Lower lobe of right lung (tissue), 2 donors: ENCODE data around the gene TJAP1. TPM values are rescaled to one million over a fixed set of nuclear protein-coding genes. Genes with fewer than 3 reads are reported as not detected.

Experiments used
- ATAC-seq, 2 donors: fragments of 200-7000 bp; cut with Tn5 transposase; one replicate each; pipeline ENCODE4 v1.9.1; 2020 to 2022; ENCODE audit warnings: mild to moderate bottlenecking in 2 of 2, moderate library complexity in 2 of 2
- DNase-seq: peaks from one replicate; pipeline ENCODE4 v3.0.0-alpha.2; 2020
- H3K27ac ChIP-seq: fragments of 200-600 bp; one replicate; pipeline ENCODE4 v1.8.0; 2022
- H3K27me3 ChIP-seq: fragments of 200-600 bp; one replicate; pipeline ENCODE4 v1.8.0; 2022; ENCODE audit warnings: low read depth
- H3K36me3 ChIP-seq: fragments of 200-600 bp; one replicate; pipeline ENCODE4 v1.8.0; 2022; ENCODE audit warnings: mild to moderate bottlenecking
- H3K4me1 ChIP-seq: fragments of 200-600 bp; one replicate; pipeline ENCODE4 v1.8.0; 2022
- H3K4me3 ChIP-seq: fragments of 200-600 bp; one replicate; pipeline ENCODE4 v1.8.0; 2022; ENCODE audit warnings: mild to moderate bottlenecking
- H3K9me3 ChIP-seq: fragments of 200-600 bp; one replicate; pipeline ENCODE4 v1.8.0; 2022
- CTCF ChIP-seq: fragments of 200-600 bp; IDR thresholded peaks from one replicate; pipeline ENCODE4 v1.8.0; 2022; ENCODE audit warnings: antibody characterized with exemption, mild to moderate bottlenecking
- intact Hi-C: fragments of 100-400 bp; cut with DNase I; formaldehyde crosslinking; loops from one replicate; pipeline ENCODE4 v1.11.0; 2022
- total RNA-seq: library from RNA; stranded (reverse); fragmentation: NEBNext Ultra II Directional; extraction: Animal tissue kit (Norgen Biotek cat#: 25700); gene quantifications from one replicate; pipeline ENCODE4 v1.2.1, GENCODE V29; 2021
- donor health status: DM: no; HTN: yes; CAD: no; lungs with severe emphysema.

Gene TJAP1
- total RNA-seq, 1 donor from 2014 or later: 34.3 TPM

- peaks cover 10% of the 10 kb centered on the region for H3K27me3 ChIP-seq
- TF ChIP-seq CTCF: no peak
- H3K4me1 ChIP-seq: peaks cover 8% of the 10 kb centered on the region
- no peak for DNase-seq
- H3K4me3 ChIP-seq: no peak overlapping the region
- H3K9me3 ChIP-seq: no peaks in the 10 kb centered on the region
- no peak for ATAC-seq
- H3K36me3 ChIP-seq: peaks cover 75% of the 10 kb centered on the region
- H3K27ac ChIP-seq: no peak overlapping the region
- intact Hi-C loops: no loop called here
Measured at GRCh38 chr6:43450699-43451131, 26.7 kb upstream of the TJAP1 start.

DNA sequence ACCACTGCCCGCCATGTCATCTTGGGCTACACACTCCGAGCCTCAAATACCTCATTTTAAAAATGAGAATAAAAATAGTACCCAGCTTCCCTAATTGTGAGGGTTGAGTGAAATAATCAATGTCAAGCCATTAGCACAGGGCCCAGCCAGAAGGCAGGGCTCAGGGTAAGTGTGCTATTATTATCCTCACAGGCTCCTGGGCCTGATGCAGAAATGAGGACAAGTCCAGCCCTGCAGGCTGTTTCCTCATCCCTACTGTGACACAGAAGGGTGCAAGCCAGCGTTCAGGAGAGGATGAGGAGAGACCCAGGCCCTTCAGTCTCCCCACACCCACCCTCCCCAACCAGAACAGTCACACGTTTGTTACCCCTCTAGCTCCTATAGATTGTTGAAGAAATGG is 26.0 kb upstream of the TJAP1 start:
- H3K4me3 ChIP-seq: no peak overlapping the region
- H3K27me3 ChIP-seq: peaks cover 15% of the 10 kb centered on the region
- H3K9me3 ChIP-seq: no peaks in the 10 kb centered on the region
- intact Hi-C loops: no loop called here
- DNase-seq (no peak), ATAC-seq (no peak)
- no peak overlapping the region for H3K27ac ChIP-seq
- TF ChIP-seq CTCF: no peak
- peaks cover 69% of the 10 kb centered on the region for H3K36me3 ChIP-seq
- H3K4me1 ChIP-seq: peaks cover 11% of the 10 kb centered on the region

DNA sequence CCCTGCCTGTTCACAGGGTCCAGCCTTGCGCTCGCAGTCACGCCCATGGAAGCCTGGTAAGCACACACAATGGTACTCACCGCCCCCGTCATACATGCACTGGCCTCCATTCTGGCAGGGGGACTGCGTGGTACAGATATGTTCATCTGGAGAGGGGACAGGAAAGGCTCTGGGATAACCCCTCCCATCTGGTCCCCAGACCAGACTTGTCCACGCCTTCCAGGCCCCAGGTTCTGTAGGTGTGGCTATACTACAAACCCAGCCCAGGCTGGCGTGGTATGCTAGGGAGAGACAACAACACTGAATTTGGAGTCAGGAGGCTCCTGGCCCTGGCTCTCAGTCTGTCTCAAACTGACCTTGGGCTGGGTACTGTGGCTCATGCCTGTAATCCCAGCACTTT is 25.4 kb upstream of the TJAP1 start:
- peaks cover 11% of the 10 kb centered on the region for H3K4me1 ChIP-seq
- intact Hi-C loops: no loop called here
- H3K36me3 ChIP-seq: peaks cover 64% of the 10 kb centered on the region
- ATAC-seq (no peak), DNase-seq (no peak)
- no peak overlapping the region for H3K4me3 ChIP-seq
- H3K9me3 ChIP-seq: no peaks in the 10 kb centered on the region
- H3K27me3 ChIP-seq: peaks cover 21% of the 10 kb centered on the region
- TF ChIP-seq CTCF: no peak
- no peak overlapping the region for H3K27ac ChIP-seq

DNA sequence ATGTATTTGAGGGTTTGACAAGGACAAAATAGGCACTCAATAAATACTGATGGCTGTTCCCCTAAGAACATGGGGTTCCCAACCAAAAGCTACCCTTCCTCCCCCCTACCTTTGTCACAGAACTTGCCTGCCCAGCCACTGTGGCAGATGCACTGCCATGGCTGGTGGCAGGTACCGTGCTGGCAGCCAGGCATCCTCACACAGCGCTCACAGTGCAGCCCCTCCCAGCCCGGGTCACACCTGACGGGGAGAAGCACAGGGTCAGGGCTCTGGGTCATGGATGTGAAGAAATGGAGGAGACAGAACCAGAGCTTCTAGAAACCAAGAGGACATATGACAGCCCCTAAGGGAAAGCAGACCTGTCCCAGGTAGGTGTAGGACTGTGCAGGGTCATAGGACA is 24.5 kb upstream of the TJAP1 start:
- intact Hi-C loops: no loop called here
- Histone ChIP-seq H3K27ac (no peak overlapping the region), H3K9me3 (no peaks in the 10 kb centered on the region), H3K27me3 (peaks cover 29% of the 10 kb centered on the region), H3K4me1 (peaks cover 11% of the 10 kb centered on the region), H3K36me3 (peaks cover 54% of the 10 kb centered on the region), H3K4me3 (no peak overlapping the region)
- no peak for DNase-seq
- ATAC-seq: no peak
- TF ChIP-seq CTCF: no peak

DNA sequence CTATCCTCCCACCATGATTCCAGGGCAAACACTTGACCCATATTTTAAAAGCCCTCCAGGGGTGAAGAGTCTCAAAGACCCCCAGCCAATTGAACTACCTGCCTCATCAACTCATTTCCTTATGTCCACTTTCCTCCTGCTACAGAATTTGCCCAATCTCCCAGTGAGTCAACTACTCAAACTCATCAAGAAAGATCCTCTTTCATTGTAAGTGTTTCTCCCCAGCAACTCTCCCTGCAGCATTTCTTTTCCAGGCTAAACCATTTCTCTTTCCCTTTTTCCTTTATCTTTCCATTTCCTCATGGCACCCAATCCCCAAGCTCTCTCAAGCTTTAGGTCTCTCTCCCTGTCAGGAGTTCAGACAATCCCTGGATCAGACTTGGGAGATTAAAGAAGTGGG is 23.5 kb upstream of the TJAP1 start:
- no peak for ATAC-seq
- Histone ChIP-seq H3K36me3 (peaks cover 45% of the 10 kb centered on the region), H3K27me3 (peaks cover 34% of the 10 kb centered on the region), H3K4me1 (peaks cover 11% of the 10 kb centered on the region), H3K27ac (no peak overlapping the region), H3K9me3 (no peaks in the 10 kb centered on the region), H3K4me3 (no peak overlapping the region)
- TF ChIP-seq CTCF: no peak
- DNase-seq: no peak
- intact Hi-C loops: no loop called here

DNA sequence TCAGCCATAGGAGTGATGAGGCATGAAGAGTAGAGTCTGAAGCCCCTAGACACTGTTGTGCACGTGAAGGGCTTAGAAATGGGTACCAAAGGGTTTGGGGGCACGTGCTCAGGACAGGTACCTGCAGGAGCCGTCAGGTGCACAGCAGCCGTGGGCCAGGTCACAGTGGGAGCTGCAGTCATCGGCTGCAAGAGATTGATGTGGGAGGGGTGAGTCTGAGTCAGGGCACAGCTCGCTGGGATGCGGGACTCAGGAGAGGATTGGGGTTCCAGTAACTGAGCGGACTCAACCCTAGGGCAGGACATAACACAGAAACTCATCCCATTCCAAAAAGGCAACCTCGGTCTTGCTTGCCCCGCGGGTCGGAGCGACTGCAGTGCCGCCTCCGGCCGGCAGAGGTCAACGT is 23.1 kb upstream of the TJAP1 start:
- TF ChIP-seq CTCF: peak; percentile 97
- Histone ChIP-seq H3K36me3 (peaks cover 40% of the 10 kb centered on the region), H3K4me3 (peak overlapping the region; percentile 55), H3K27ac (no peak overlapping the region), H3K4me1 (peaks cover 11% of the 10 kb centered on the region), H3K27me3 (peaks cover 34% of the 10 kb centered on the region), H3K9me3 (no peaks in the 10 kb centered on the region)
- intact Hi-C loops: no loop called here
- ATAC-seq: peak; percentile 2 to 14
- no peak for DNase-seq
